B cell (primary cell): ENCODE results near the gene AKIP1. TPM values are rescaled to one million over a fixed set of nuclear protein-coding genes. Genes with fewer than 3 reads are reported as not detected.

Experiments used
- ATAC-seq: fragments of 200-7000 bp; cut with Tn5 transposase; one replicate; pipeline ENCODE4 v1.10.0; 2021; ENCODE audit warnings: low read depth, mild to moderate bottlenecking, moderate number of reproducible peaks, moderate library complexity
- CTCF ChIA-PET: fragments of 350-600 bp; sonication (Branson Sonifier 250); formaldehyde crosslinking; loops from one replicate; lab custom pipeline; 2021; ENCODE audit warnings: antibody characterized with exemption, inconsistent platforms; lab: Charles Lee
- POLR2A ChIA-PET: fragments of 350-600 bp; sonication (Branson Sonifier 250); formaldehyde crosslinking; loops from one replicate; lab custom pipeline; 2021; ENCODE audit warnings: antibody characterized with exemption; lab: Charles Lee
- DNase-seq: peaks from one replicate; pipeline ENCODE4 v3.0.0; 2013
- H2AFZ ChIP-seq: 2 replicates; pipeline ENCODE4 v1.6.1; 2012; ENCODE audit warnings: mild to moderate bottlenecking, low read depth, low read length; ENCODE audit not compliant: insufficient read depth, poor library complexity, severe bottlenecking
- H3K27ac ChIP-seq, 2 donors: 1 replicate in 1 of 2; 2 replicates in 1 of 2; pipeline ENCODE4 v1.5.1; 2012 to 2013; ENCODE audit warnings: low read length in 2 of 2, mild to moderate bottlenecking in 2 of 2, moderate library complexity in 1 of 2
- H3K27me3 ChIP-seq, 4 experiments: fragments of 200-600 bp in 1 of 4; sonication (generic) in 1 of 4; replicated peaks in 1 of 4; 1 replicate in 2 of 4; 2 replicates in 2 of 4; pipeline versions ENCODE4 v1.6.1 to v1.7.0; 2013 to 2016; ENCODE audit warnings: low read length in 3 of 4, mild to moderate bottlenecking in 2 of 4, mixed read lengths in 1 of 4, moderate library complexity in 1 of 4; ENCODE audit not compliant: insufficient read depth in 4 of 4, control insufficient read depth in 3 of 4; ENCODE audit errors: control extremely low read depth in 1 of 4
- H3K36me3 ChIP-seq, 2 experiments: replicated peaks in 1 of 2; 1 replicate in 1 of 2; 2 replicates in 1 of 2; pipeline versions ENCODE4 v1.6.1 to v1.7.1; 2013; ENCODE audit warnings: low read length in 1 of 2; ENCODE audit not compliant: insufficient read depth in 2 of 2, control insufficient read depth in 1 of 2; ENCODE audit errors: control extremely low read depth in 1 of 2, extremely low read depth in 1 of 2
- H3K4me1 ChIP-seq, 2 donors: fragments of 200-600 bp in 1 of 2; sonication (generic) in 1 of 2; 1 replicate in 1 of 2; 2 replicates in 1 of 2; pipeline versions ENCODE4 v1.5.1 to v1.6.1; 2013 to 2017; ENCODE audit warnings: low read length in 2 of 2; ENCODE audit not compliant: control insufficient read depth in 2 of 2, insufficient read depth in 2 of 2
- H3K4me2 ChIP-seq: replicated peaks from 2 replicates; pipeline ENCODE3; 2012; ENCODE audit warnings: mild to moderate bottlenecking, low read depth, low read length; ENCODE audit not compliant: poor library complexity, severe bottlenecking
- H3K4me3 ChIP-seq, 5 experiments: fragments of 200-600 bp in 1 of 5; sonication (generic) in 1 of 5; 1 replicate in 3 of 5; 2 replicates in 2 of 5; pipeline versions ENCODE4 v1.5.1 to v1.7.0; 2011 to 2016; ENCODE audit warnings: low read length in 4 of 5, mild to moderate bottlenecking in 4 of 5, low read depth in 2 of 5, control low read depth in 1 of 5, moderate library complexity in 1 of 5; ENCODE audit not compliant: insufficient read depth in 1 of 5; ENCODE audit errors: control extremely low read depth in 1 of 5, extremely low read depth in 1 of 5
- H3K79me2 ChIP-seq: fragments of 200-600 bp; sonication (generic); one replicate; pipeline ENCODE4 v1.6.0; 2016; ENCODE audit warnings: low read length; ENCODE audit not compliant: control insufficient read depth, insufficient read depth
- H3K9ac ChIP-seq: fragments of 200-600 bp; sonication (generic); 2 replicates; pipeline ENCODE4 v1.6.1; 2017; ENCODE audit warnings: mild to moderate bottlenecking, low read length, moderate library complexity
- H3K9me3 ChIP-seq, 3 donors: one replicate each; pipeline versions ENCODE4 v1.6.1 to v1.7.1; 2013; ENCODE audit warnings: low read length in 2 of 3; ENCODE audit not compliant: control insufficient read depth in 2 of 3, insufficient read depth in 1 of 3; ENCODE audit errors: control extremely low read depth in 1 of 3
- H4K20me1 ChIP-seq: 2 replicates; pipeline ENCODE4 v1.6.0; 2012; ENCODE audit warnings: mild to moderate bottlenecking, low read length; ENCODE audit not compliant: insufficient read depth, control insufficient read depth, poor library complexity, severe bottlenecking
- H3K27ac Mint-ChIP-seq: one replicate; pipeline ENCODE4 v1.8.0; 2021; ENCODE audit warnings: mixed read lengths
- H3K27me3 Mint-ChIP-seq: one replicate; pipeline ENCODE4 v1.8.0; 2021; ENCODE audit warnings: mixed read lengths
- H3K4me1 Mint-ChIP-seq: one replicate; pipeline ENCODE4 v1.8.0; 2021; ENCODE audit warnings: mixed read lengths
- H3K4me3 Mint-ChIP-seq: one replicate; pipeline ENCODE4 v1.8.0; 2021; ENCODE audit warnings: mixed read lengths
- H3K9me3 Mint-ChIP-seq: one replicate; pipeline ENCODE4 v1.8.0; 2022; ENCODE audit warnings: mixed read lengths; ENCODE audit not compliant: insufficient read depth
- CTCF ChIP-seq: fragments of 200-600 bp; IDR thresholded peaks from one replicate; pipeline ENCODE4 v1.8.0; 2022; ENCODE audit warnings: antibody characterized with exemption, mild to moderate bottlenecking
- EZH2 ChIP-seq: IDR thresholded peaks from 2 replicates; pipeline ENCODE4 v1.6.1; 2012; ENCODE audit warnings: borderline replicate concordance, low read depth, mild to moderate bottlenecking, moderate library complexity, low read length; ENCODE audit not compliant: insufficient read depth, poor library complexity, severe bottlenecking
- WGBS: methylation state at CpG from one replicate; pipeline ENCODE4 v1.1.5; 2013; ENCODE audit warnings: missing lambda C conversion rate; ENCODE audit not compliant: insufficient coverage; 5-methylcytosine and 5-hydroxymethylcytosine counted together
- intact Hi-C: fragments of 100-400 bp; cut with micrococcal nuclease; formaldehyde crosslinking; loops from one replicate; pipeline ENCODE4 v1.10.0; 2022
- polyA plus RNA-seq: library from polyadenylated mRNA; depleted of rRNA; stranded (reverse); fragments of >200 nt; gene quantifications from 2 replicates; pipeline ENCODE4 v1.2.3, GENCODE V29; 2012
- total RNA-seq, 2 donors: library from RNA; stranded (reverse); fragments of 120-200 nt in 1 of 2; gene quantifications; 1 replicate in 1 of 2; 2 replicates in 1 of 2; pipeline versions ENCODE4 v1.2.3 to v1.2.4, GENCODE V29; 2013 to 2022

Gene AKIP1
- total and polyA plus RNA-seq, 2 donors (not counting 1 experiment from before 2014, with no cell fraction given), result 2.8 to 10.7 TPM

GRCh38 chr11:8863838-8864237 is 47.2 kb upstream of the AKIP1 start:
- H3K27me3 ChIP-seq, result no peaks in the 10 kb centered on the region
- intact Hi-C loops, result no loop called here
- no peak overlapping the region for H2AFZ ChIP-seq
- no peaks in the 10 kb centered on the region for H4K20me1 ChIP-seq
- Mint-ChIP-seq H3K4me1 (peaks cover 1% of the 10 kb centered on the region), H3K27ac (no peak overlapping the region), H3K4me3 (no peak overlapping the region), H3K9me3 (no peaks in the 10 kb centered on the region), H3K27me3 (peaks cover 36% of the 10 kb centered on the region)
- H3K9ac ChIP-seq, result no peak overlapping the region
- ChIA-PET POLR2A (no interaction called here), CTCF (no interaction called here)
- H3K4me1 ChIP-seq, result no peaks in the 10 kb centered on the region
- WGBS, result 100% methylated on average over 1 of the region's 1 CpG
- H3K36me3 ChIP-seq, result no peaks in the 10 kb centered on the region
- TF ChIP-seq CTCF (no peak), EZH2 (no peak)
- no peak for DNase-seq
- no peak overlapping the region for H3K27ac ChIP-seq
- no peak overlapping the region for H3K4me3 ChIP-seq
- no peaks in the 10 kb centered on the region for H3K79me2 ChIP-seq
- H3K4me2 ChIP-seq, result no peak overlapping the region
- no peak for ATAC-seq
- H3K9me3 ChIP-seq, result no peaks in the 10 kb centered on the region

GRCh38 chr11:8865304-8865703 is 45.7 kb upstream of the AKIP1 start:
- ATAC-seq, result no peak
- intact Hi-C loops, result no loop called here
- no peak overlapping the region for H3K9ac ChIP-seq

More at GRCh38 chr11:8865304-8865703, 45.7 kb upstream of the AKIP1 start:
- H3K79me2 ChIP-seq, result no peaks in the 10 kb centered on the region
- ChIA-PET POLR2A (no interaction called here), CTCF (interaction anchor here (1.2 kb wide), 1 partner anchor 9 kb away, joined by 3 read pairs; no protein-coding TSS in a partner anchor)
- H3K4me3 Mint-ChIP-seq, result no peak overlapping the region
- H3K27me3 ChIP-seq, result peaks cover 0 to 11% (median 4%) of the 10 kb centered on the region in 4 experiments
- no peak overlapping the region for H3K4me3 ChIP-seq
- no peak overlapping the region for H3K27ac ChIP-seq
- peaks cover 5% of the 10 kb centered on the region for H3K4me1 Mint-ChIP-seq
- H4K20me1 ChIP-seq, result no peaks in the 10 kb centered on the region
- TF ChIP-seq CTCF (no peak), EZH2 (no peak)
- no peak for DNase-seq
- H3K4me1 ChIP-seq, result peaks cover 2 to 3% of the 10 kb centered on the region in 2 donors
- H3K27ac Mint-ChIP-seq, result no peak overlapping the region
- H3K9me3 Mint-ChIP-seq, result no peaks in the 10 kb centered on the region
- no peaks in the 10 kb centered on the region for H3K36me3 ChIP-seq
- peaks cover 43% of the 10 kb centered on the region for H3K27me3 Mint-ChIP-seq
- no peak overlapping the region for H2AFZ ChIP-seq
- H3K4me2 ChIP-seq, result no peak overlapping the region
- H3K9me3 ChIP-seq, result peaks cover 0 to under 1% (median 0%) of the 10 kb centered on the region in 3 donors
